Glutamatergic neuron (in vitro differentiated cells): ENCODE measurements around the gene GNG7. TPM values are rescaled to one million over a fixed set of nuclear protein-coding genes. Genes with fewer than 3 reads are reported as not detected.

ENCODE experiments used
- DNase-seq: peaks from one replicate; pipeline ENCODE4 v3.0.0; 2022
- H3K27ac Mint-ChIP-seq: one replicate; pipeline ENCODE4 v1.8.0; 2020; ENCODE audit warnings: mild to moderate bottlenecking, mixed read lengths, inconsistent platforms; ENCODE audit not compliant: unreplicated experiment
- H3K27me3 Mint-ChIP-seq: one replicate; pipeline ENCODE4 v1.8.0; 2020; ENCODE audit warnings: mild to moderate bottlenecking, moderate library complexity, mixed read lengths, inconsistent platforms; ENCODE audit not compliant: unreplicated experiment
- H3K36me3 Mint-ChIP-seq: one replicate; pipeline ENCODE4 v1.8.0; 2020; ENCODE audit warnings: mild to moderate bottlenecking, mixed read lengths, inconsistent platforms; ENCODE audit not compliant: unreplicated experiment
- H3K4me1 Mint-ChIP-seq: one replicate; pipeline ENCODE4 v1.8.0; 2020; ENCODE audit warnings: mild to moderate bottlenecking, low read depth, mixed read lengths, inconsistent platforms; ENCODE audit not compliant: unreplicated experiment
- H3K4me3 Mint-ChIP-seq: one replicate; pipeline ENCODE4 v1.8.0; 2020; ENCODE audit warnings: mild to moderate bottlenecking, mixed read lengths, inconsistent platforms; ENCODE audit not compliant: unreplicated experiment
- H3K9me3 Mint-ChIP-seq: one replicate; pipeline ENCODE4 v1.8.0; 2020; ENCODE audit warnings: mild to moderate bottlenecking, moderate library complexity, mixed read lengths, inconsistent platforms; ENCODE audit not compliant: unreplicated experiment
- CTCF ChIP-seq: fragments of 200-600 bp; sonication (generic); IDR thresholded peaks from one replicate; pipeline ENCODE4 v1.5.0; 2021; ENCODE audit not compliant: partially characterized antibody, unreplicated experiment
- total RNA-seq: library from RNA; stranded (reverse); fragmentation: NEBNext Ultra II Directional; extraction: Animal tissue kit (Norgen Biotek cat#: 25700); gene quantifications from one replicate; pipeline ENCODE4 v1.2.1, GENCODE V29; 2021; ENCODE audit not compliant: unreplicated experiment

The GNG7 gene
- total RNA-seq, 1 donor from 2014 or later: 8.0 TPM

- Mint-ChIP-seq H3K36me3 (no peaks in the 10 kb centered on the region), H3K4me3 (no peak overlapping the region), H3K9me3 (peaks cover 4% of the 10 kb centered on the region), H3K27ac (no peak overlapping the region), H3K4me1 (peaks cover 10% of the 10 kb centered on the region), H3K27me3 (peaks cover 4% of the 10 kb centered on the region)
- TF ChIP-seq CTCF: no peak
- DNase-seq: no peak
Observed at GRCh38 chr19:2731181-2731995, 28.9 kb upstream of the GNG7 start.

GRCh38 chr19:2729943-2730818 is 27.7 kb upstream of the GNG7 start:
- Mint-ChIP-seq H3K9me3 (peaks cover 4% of the 10 kb centered on the region), H3K4me3 (no peak overlapping the region), H3K27ac (no peak overlapping the region), H3K27me3 (peaks cover 4% of the 10 kb centered on the region), H3K4me1 (peaks cover 10% of the 10 kb centered on the region), H3K36me3 (no peaks in the 10 kb centered on the region)
- TF ChIP-seq CTCF: no peak
- DNase-seq: no peak

GRCh38 chr19:2728783-2729387 is 26.4 kb upstream of the GNG7 start:
- no peak for TF ChIP-seq CTCF
- Mint-ChIP-seq H3K9me3 (peaks cover 4% of the 10 kb centered on the region), H3K4me1 (peaks cover 7% of the 10 kb centered on the region), H3K27me3 (peaks cover 4% of the 10 kb centered on the region), H3K36me3 (no peaks in the 10 kb centered on the region), H3K27ac (no peak overlapping the region), H3K4me3 (no peak overlapping the region)
- DNase-seq: no peak

GRCh38 chr19:2727640-2727944 is 25.1 kb upstream of the GNG7 start:
- H3K9me3 Mint-ChIP-seq: peaks cover 4% of the 10 kb centered on the region
- TF ChIP-seq CTCF: no peak
- H3K4me3 Mint-ChIP-seq: no peak overlapping the region
- H3K27me3 Mint-ChIP-seq: peaks cover 3% of the 10 kb centered on the region
- H3K36me3 Mint-ChIP-seq: no peaks in the 10 kb centered on the region
- H3K4me1 Mint-ChIP-seq: peaks cover 6% of the 10 kb centered on the region
- no peak overlapping the region for H3K27ac Mint-ChIP-seq
- no peak for DNase-seq
